ENCODE data around the gene KRTAP4-9. TPM values are rescaled to one million over a fixed set of nuclear protein-coding genes. Genes with fewer than 3 reads are reported as not detected.
"Not testable (repeated sequence)": the region's sequence is repeated elsewhere in the genome, so short reads cannot be mapped to it uniquely, and the experiment has no call there.

Gene KRTAP4-9
- total RNA-seq, result not detected

GRCh38 chr17:41105347-41105746, at the start of gene KRTAP4-9:
KRTAP4-9 (plus strand) TSS chr17:41105389; CDS start chr17:41105389, 0 bp downstream.
- H3K4me3 ChIP-seq (ENCODE audit: low read length); H3K27me3 ChIP-seq (ENCODE audit: insufficient read depth, low read length); H3K9me3 ChIP-seq (ENCODE audit: low read depth, low read length); H3K4me1 ChIP-seq (ENCODE audit: insufficient read depth, low read length): not testable (repeated sequence)

GRCh38 chr17:41057547-41057946, 47.6 kb upstream of the KRTAP4-9 start:
- Histone ChIP-seq H3K4me3 (ENCODE audit: low read length) (no peak overlapping the region), H3K4me1 (ENCODE audit: insufficient read depth, low read length) (no peaks in the 10 kb centered on the region), H3K9me3 (ENCODE audit: low read depth, low read length) (no peaks in the 10 kb centered on the region), H3K27me3 (ENCODE audit: insufficient read depth, low read length) (peaks cover 26% of the 10 kb centered on the region)

GRCh38 chr17:41058741-41059140, 46.4 kb upstream of the KRTAP4-9 start:
- no peaks in the 10 kb centered on the region for H3K4me1 ChIP-seq (ENCODE audit: insufficient read depth, low read length)
- no peak overlapping the region for H3K4me3 ChIP-seq (ENCODE audit: low read length)
- peaks cover 30% of the 10 kb centered on the region for H3K27me3 ChIP-seq (ENCODE audit: insufficient read depth, low read length)
- H3K9me3 ChIP-seq (ENCODE audit: low read depth, low read length), result no peaks in the 10 kb centered on the region

- not testable (repeated sequence) for H3K9me3 ChIP-seq (ENCODE audit: low read depth, low read length); H3K4me3 ChIP-seq (ENCODE audit: low read length); H3K4me1 ChIP-seq (ENCODE audit: insufficient read depth, low read length)
- peaks cover 30% of the 10 kb centered on the region for H3K27me3 ChIP-seq (ENCODE audit: insufficient read depth, low read length)
These were observed 45.7 kb upstream of the KRTAP4-9 start for GRCh38 chr17:41059276-41060051.

GRCh38 chr17:41060052-41060604, 45.1 kb upstream of the KRTAP4-9 start, which contains the start of gene KRTAP2-3:
KRTAP2-3 (minus strand) TSS chr17:41060114; CDS start chr17:41060050, 64 bp downstream.
- H3K27me3 ChIP-seq (ENCODE audit: insufficient read depth, low read length), result peaks cover 30% of the 10 kb centered on the region
- no peaks in the 10 kb centered on the region for H3K4me1 ChIP-seq (ENCODE audit: insufficient read depth, low read length)
- no peak within 1 kb of the TSS for H3K4me3 ChIP-seq (ENCODE audit: low read length)
- no peaks in the 10 kb centered on the region for H3K9me3 ChIP-seq (ENCODE audit: low read depth, low read length)

- no peaks in the 10 kb centered on the region for H3K4me1 ChIP-seq (ENCODE audit: insufficient read depth, low read length)
- no peak overlapping the region for H3K4me3 ChIP-seq (ENCODE audit: low read length)
- H3K27me3 ChIP-seq (ENCODE audit: insufficient read depth, low read length), result peaks cover 30% of the 10 kb centered on the region
- no peaks in the 10 kb centered on the region for H3K9me3 ChIP-seq (ENCODE audit: low read depth, low read length)
These were observed 43.2 kb upstream of the KRTAP4-9 start for GRCh38 chr17:41061964-41062363.

GRCh38 chr17:41063449-41063848, 41.7 kb upstream of the KRTAP4-9 start:
- Histone ChIP-seq H3K4me3 (ENCODE audit: low read length) (no peak overlapping the region), H3K27me3 (ENCODE audit: insufficient read depth, low read length) (peaks cover 25% of the 10 kb centered on the region), H3K9me3 (ENCODE audit: low read depth, low read length) (no peaks in the 10 kb centered on the region), H3K4me1 (ENCODE audit: insufficient read depth, low read length) (no peaks in the 10 kb centered on the region)

- Histone ChIP-seq H3K27me3 (ENCODE audit: insufficient read depth, low read length) (peaks cover 22% of the 10 kb centered on the region), H3K9me3 (ENCODE audit: low read depth, low read length) (no peaks in the 10 kb centered on the region), H3K4me1 (ENCODE audit: insufficient read depth, low read length) (no peaks in the 10 kb centered on the region), H3K4me3 (ENCODE audit: low read length) (no peak overlapping the region)
These were observed 40.9 kb upstream of the KRTAP4-9 start for GRCh38 chr17:41064301-41064700.

- not testable (repeated sequence) for H3K4me1 ChIP-seq (ENCODE audit: insufficient read depth, low read length); H3K9me3 ChIP-seq (ENCODE audit: low read depth, low read length); H3K4me3 ChIP-seq (ENCODE audit: low read length)
- peaks cover 20% of the 10 kb centered on the region for H3K27me3 ChIP-seq (ENCODE audit: insufficient read depth, low read length)
These were observed 40.0 kb upstream of the KRTAP4-9 start for GRCh38 chr17:41065016-41065689.

GRCh38 chr17:41065829-41066624, 39.2 kb upstream of the KRTAP4-9 start, which contains the start of gene KRTAP2-4:
KRTAP2-4 (minus strand) TSS chr17:41065879; CDS start chr17:41065845, 34 bp downstream.
- Histone ChIP-seq H3K27me3 (ENCODE audit: insufficient read depth, low read length) (peaks cover 15% of the 10 kb centered on the region), H3K4me1 (ENCODE audit: insufficient read depth, low read length) (no peaks in the 10 kb centered on the region), H3K9me3 (ENCODE audit: low read depth, low read length) (no peaks in the 10 kb centered on the region), H3K4me3 (ENCODE audit: low read length) (no peak within 1 kb of the TSS)

GRCh38 chr17:41067281-41067680, 37.9 kb upstream of the KRTAP4-9 start:
- Histone ChIP-seq H3K4me3 (ENCODE audit: low read length) (no peak overlapping the region), H3K27me3 (ENCODE audit: insufficient read depth, low read length) (peaks cover 7% of the 10 kb centered on the region), H3K4me1 (ENCODE audit: insufficient read depth, low read length) (no peaks in the 10 kb centered on the region)

GRCh38 chr17:41069031-41069430, 36.2 kb upstream of the KRTAP4-9 start:
- no peaks in the 10 kb centered on the region for H3K27me3 ChIP-seq (ENCODE audit: insufficient read depth, low read length)
- H3K9me3 ChIP-seq (ENCODE audit: low read depth, low read length), result no peaks in the 10 kb centered on the region
- H3K4me3 ChIP-seq (ENCODE audit: low read length), result no peak overlapping the region
- no peaks in the 10 kb centered on the region for H3K4me1 ChIP-seq (ENCODE audit: insufficient read depth, low read length)

More at GRCh38 chr17:41067281-41067680, 37.9 kb upstream of the KRTAP4-9 start:
- no peaks in the 10 kb centered on the region for H3K9me3 ChIP-seq (ENCODE audit: low read depth, low read length)

GRCh38 chr17:41071606-41072360, 33.4 kb upstream of the KRTAP4-9 start:
- H3K4me3 ChIP-seq (ENCODE audit: low read length), result no peak overlapping the region
- no peaks in the 10 kb centered on the region for H3K9me3 ChIP-seq (ENCODE audit: low read depth, low read length)
- no peaks in the 10 kb centered on the region for H3K27me3 ChIP-seq (ENCODE audit: insufficient read depth, low read length)
- H3K4me1 ChIP-seq (ENCODE audit: insufficient read depth, low read length), result no peaks in the 10 kb centered on the region

GRCh38 chr17:41073676-41074075, 31.5 kb upstream of the KRTAP4-9 start:
- peaks cover 3% of the 10 kb centered on the region for H3K27me3 ChIP-seq (ENCODE audit: insufficient read depth, low read length)
- H3K9me3 ChIP-seq (ENCODE audit: low read depth, low read length), result no peaks in the 10 kb centered on the region
- H3K4me3 ChIP-seq (ENCODE audit: low read length), result no peak overlapping the region
- no peaks in the 10 kb centered on the region for H3K4me1 ChIP-seq (ENCODE audit: insufficient read depth, low read length)
